ENCODE results near the gene SRD5A1.

- TF ChIP-seq CTCF (conservative IDR thresholded peaks at IDR 0.05): no peak
- no peak for TF ChIP-seq ZFX (IDR thresholded peaks at IDR 0.05)
Measured at GRCh38 chr5:6594066-6594465, 39.2 kb upstream of the SRD5A1 start.
